Liver (tissue), 3 donors: Measurements from ENCODE around the gene COPZ2.
"Not testable (repeated sequence)": the region's sequence is repeated elsewhere in the genome, so short reads cannot be mapped to it uniquely, and the experiment has no call there.

Source experiments
- CTCF ChIP-seq: fragments of 150-350 bp; IDR thresholded peaks from 2 replicates; pipeline ENCODE4 v1.5.1; 2017; ENCODE audit warnings: improper control_type of control experiment, low read depth, low read length; ENCODE audit not compliant: missing input control
- HNF4A ChIP-seq, 2 donors: conservative IDR thresholded peaks; 2 replicates each; pipeline ENCODE4 v1.6.1; 2016; ENCODE audit warnings: antibody characterized with exemption in 2 of 2, mild to moderate bottlenecking in 2 of 2
- MAX ChIP-seq: IDR thresholded peaks from 2 replicates; pipeline ENCODE4 v1.6.1; 2016; ENCODE audit warnings: antibody characterized with exemption
- REST ChIP-seq: IDR thresholded peaks from 2 replicates; pipeline ENCODE4 v1.6.1; 2016; ENCODE audit warnings: antibody characterized with exemption, mild to moderate bottlenecking
- SP1 ChIP-seq: IDR thresholded peaks from 2 replicates; pipeline ENCODE4 v1.6.1; 2018; ENCODE audit warnings: antibody characterized with exemption, mild to moderate bottlenecking
- ZBTB33 ChIP-seq: IDR thresholded peaks from 2 replicates; pipeline ENCODE4 v1.6.1; 2016; ENCODE audit warnings: antibody characterized with exemption
- donor health status: healthy.
- donor health status: healthy.

- not testable (repeated sequence) for TF ChIP-seq HNF4A (conservative IDR thresholded peaks at IDR 0.05); CTCF; SP1; MAX; REST; ZBTB33
Measured at GRCh38 chr17:48001657-48002056, 35.9 kb downstream of the COPZ2 start.
